Activated naive CD4-positive, alpha-beta T cell treated with anti-CD3 and anti-CD28 coated beads, Interleukin-2, amount 50 U/mL, for 72 hours (primary cell): ENCODE measurements around the gene SYT17. TPM values are rescaled to one million over a fixed set of nuclear protein-coding genes. Genes with fewer than 3 reads are reported as not detected.

Source experiments
- ATAC-seq, 2 donors: fragments of 150-1000 bp; cut with Tn5 transposase; 2 replicates each; pipeline ENCODE4 v1.10.0; 2021; ENCODE audit warnings: mild to moderate bottlenecking in 2 of 2, moderate library complexity in 2 of 2
- DNase-seq, 2 donors: peaks; one replicate each; pipeline ENCODE4 v3.0.0; 2021 to 2022; ENCODE audit warnings: low spot score in 2 of 2
- H3K27ac Mint-ChIP-seq, 2 donors: one replicate each; pipeline ENCODE4 v1.8.0; 2022; ENCODE audit warnings: mild to moderate bottlenecking in 2 of 2, mixed read lengths in 2 of 2
- H3K36me3 Mint-ChIP-seq, 2 donors: one replicate each; pipeline ENCODE4 v1.8.0; 2022; ENCODE audit warnings: mixed read lengths in 2 of 2
- H3K9me3 Mint-ChIP-seq, 2 donors: one replicate each; pipeline ENCODE4 v1.8.0; 2022; ENCODE audit warnings: mixed read lengths in 2 of 2
- total RNA-seq, 2 donors: library from RNA; stranded (reverse); gene quantifications; one replicate each; pipeline ENCODE4 v1.2.3, GENCODE V29; 2022

The SYT17 gene
- total RNA-seq, 2 donors from 2014 or later, result not detected

GRCh38 chr16:19315889-19316433 lies 147.9 kb downstream of the SYT17 start:
- ATAC-seq, result no peak
- Mint-ChIP-seq H3K9me3 (no peaks in the 10 kb centered on the region), H3K36me3 (no peaks in the 10 kb centered on the region), H3K27ac (no peak overlapping the region)
- DNase-seq, result no peak

GRCh38 chr16:19316846-19317245 lies 148.8 kb downstream of the SYT17 start:
- H3K9me3 Mint-ChIP-seq, result no peaks in the 10 kb centered on the region
- no peak for DNase-seq
- no peak overlapping the region for H3K27ac Mint-ChIP-seq
- ATAC-seq, result no peak
- H3K36me3 Mint-ChIP-seq, result no peaks in the 10 kb centered on the region

Other genes with a start within 250 kb of the SYT17 start
- 100 to 1,000 TPM; 181 to 216 TPM for gene SMG1, start 241.8 kb upstream of the SYT17 start, total RNA-seq
- not detected for gene TMC7, start 184.3 kb upstream of the SYT17 start, total RNA-seq
- 10 to 100 TPM; 15.7 to 20.4 TPM for gene COQ7, start 100.6 kb upstream of the SYT17 start, total RNA-seq
- gene ITPRIPL2, start 54.3 kb upstream of the SYT17 start, total RNA-seq, result 1 to 10 TPM; 1.3 to 1.8 TPM
- gene CLEC19A, start 117.5 kb downstream of the SYT17 start, total RNA-seq, result not detected
- not detected for gene TMC5, start 249.6 kb downstream of the SYT17 start, total RNA-seq